GM12872 (cell line): Measurements from ENCODE around the gene SLMAP.

Source experiments
- TF ChIP-seq, protein P1 (sequence below): IDR thresholded peaks from 3 replicates; pipeline ENCODE4 v1.5.1; 2011; ENCODE audit warnings: low read depth, mild to moderate bottlenecking, low read length, moderate library complexity; ENCODE audit not compliant: insufficient read depth

Gene SLMAP

DNA sequence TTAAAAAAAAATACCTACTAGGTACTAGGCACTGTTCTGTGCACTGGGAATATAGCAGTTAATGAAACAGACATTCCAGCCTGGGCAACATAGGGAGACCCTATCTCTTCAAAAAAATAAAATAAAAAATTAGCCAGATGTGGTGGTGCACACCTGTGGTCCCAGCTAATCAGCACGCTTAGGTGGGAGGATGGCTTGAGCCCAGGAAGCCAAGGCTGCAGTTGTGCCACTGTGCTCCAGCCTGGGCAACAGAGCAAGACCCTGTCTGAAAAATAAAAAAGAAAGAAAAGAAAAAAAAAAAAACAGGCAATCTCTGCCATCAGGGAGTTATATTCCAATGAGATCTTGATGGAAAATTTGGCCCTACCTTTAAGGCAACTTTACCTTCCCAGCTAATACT lies 137.0 kb downstream of the SLMAP start:
- TF ChIP-seq, protein P1, sequence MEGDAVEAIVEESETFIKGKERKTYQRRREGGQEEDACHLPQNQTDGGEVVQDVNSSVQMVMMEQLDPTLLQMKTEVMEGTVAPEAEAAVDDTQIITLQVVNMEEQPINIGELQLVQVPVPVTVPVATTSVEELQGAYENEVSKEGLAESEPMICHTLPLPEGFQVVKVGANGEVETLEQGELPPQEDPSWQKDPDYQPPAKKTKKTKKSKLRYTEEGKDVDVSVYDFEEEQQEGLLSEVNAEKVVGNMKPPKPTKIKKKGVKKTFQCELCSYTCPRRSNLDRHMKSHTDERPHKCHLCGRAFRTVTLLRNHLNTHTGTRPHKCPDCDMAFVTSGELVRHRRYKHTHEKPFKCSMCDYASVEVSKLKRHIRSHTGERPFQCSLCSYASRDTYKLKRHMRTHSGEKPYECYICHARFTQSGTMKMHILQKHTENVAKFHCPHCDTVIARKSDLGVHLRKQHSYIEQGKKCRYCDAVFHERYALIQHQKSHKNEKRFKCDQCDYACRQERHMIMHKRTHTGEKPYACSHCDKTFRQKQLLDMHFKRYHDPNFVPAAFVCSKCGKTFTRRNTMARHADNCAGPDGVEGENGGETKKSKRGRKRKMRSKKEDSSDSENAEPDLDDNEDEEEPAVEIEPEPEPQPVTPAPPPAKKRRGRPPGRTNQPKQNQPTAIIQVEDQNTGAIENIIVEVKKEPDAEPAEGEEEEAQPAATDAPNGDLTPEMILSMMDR = no peak

DNA sequence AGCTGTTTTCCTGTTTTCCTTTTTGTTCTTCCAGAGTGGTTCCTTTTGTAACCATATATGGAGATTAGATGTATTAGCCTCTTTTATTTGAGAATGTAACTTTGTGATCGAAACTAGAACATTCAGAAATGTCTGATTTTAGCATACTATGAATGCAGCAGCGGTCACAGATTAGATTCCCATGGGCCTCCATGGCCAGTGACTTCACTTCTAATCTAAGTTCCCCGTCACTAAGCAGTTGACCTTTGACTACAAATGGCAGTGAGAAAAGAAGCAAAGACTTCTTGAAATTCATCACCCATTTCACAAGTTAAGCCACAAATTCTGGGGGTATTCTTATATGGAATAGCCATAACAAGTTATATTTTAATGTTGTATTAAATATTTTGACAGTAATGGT lies 137.6 kb downstream of the SLMAP start:
- TF ChIP-seq, protein P1 = no peak

DNA sequence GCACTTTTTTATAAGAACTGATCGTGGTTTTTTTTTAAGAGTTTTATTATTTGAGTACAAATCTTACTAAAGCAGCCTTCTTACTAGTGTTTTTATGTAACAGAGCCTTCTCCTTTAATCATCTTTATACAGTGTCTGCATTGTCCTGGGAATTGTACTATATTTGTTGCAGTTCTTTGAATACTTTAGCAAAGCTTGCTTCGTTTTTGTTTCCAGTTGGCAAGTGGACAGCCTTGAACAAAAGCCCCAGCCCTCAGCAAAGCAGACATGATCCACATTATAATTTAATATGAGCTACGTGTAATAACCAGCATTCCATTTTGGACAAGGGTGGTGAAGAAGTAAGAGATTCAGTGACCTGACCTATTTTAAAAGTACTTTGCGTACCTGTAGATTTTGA lies 139.9 kb downstream of the SLMAP start:
- TF ChIP-seq, protein P1 = no peak

DNA sequence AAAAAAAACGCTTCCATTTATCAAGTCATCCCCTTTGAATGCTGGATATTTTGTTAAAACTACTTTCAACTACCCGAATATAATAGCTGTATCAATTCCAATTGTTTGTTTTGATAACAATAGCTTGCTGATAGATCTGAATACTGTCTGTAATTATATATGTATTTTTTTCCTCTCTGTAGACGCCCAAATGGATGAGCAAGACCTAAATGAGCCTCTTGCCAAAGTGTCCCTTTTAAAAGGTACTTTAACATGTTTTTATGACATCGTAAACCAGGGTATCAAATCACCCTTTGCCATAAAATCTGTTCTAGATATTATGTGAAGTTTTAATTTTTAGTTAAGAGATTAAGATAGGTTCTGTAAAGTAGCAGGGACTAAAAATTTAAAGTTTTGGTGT lies 140.6 kb downstream of the SLMAP start:
- TF ChIP-seq, protein P1 = no peak

DNA sequence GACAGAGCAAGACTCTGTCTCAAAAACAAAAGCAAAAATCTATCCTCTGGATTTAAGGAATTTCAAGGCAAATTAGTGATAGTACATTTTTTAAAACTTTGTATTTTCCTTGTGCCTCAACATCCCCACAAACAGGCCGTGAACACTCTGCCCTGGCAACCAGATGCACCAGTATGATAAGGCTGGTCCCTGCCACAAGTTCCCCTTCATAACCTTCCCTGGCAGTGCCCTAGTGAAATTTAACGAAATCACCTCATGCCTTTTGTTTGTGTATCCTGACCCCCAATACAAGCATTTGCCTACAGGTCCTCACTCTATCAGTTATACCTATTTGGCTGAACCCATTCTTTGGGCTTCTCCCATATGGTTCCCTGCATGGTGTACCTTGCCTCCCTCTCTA lies 144.7 kb downstream of the SLMAP start:
- TF ChIP-seq, protein P1 = no peak

DNA sequence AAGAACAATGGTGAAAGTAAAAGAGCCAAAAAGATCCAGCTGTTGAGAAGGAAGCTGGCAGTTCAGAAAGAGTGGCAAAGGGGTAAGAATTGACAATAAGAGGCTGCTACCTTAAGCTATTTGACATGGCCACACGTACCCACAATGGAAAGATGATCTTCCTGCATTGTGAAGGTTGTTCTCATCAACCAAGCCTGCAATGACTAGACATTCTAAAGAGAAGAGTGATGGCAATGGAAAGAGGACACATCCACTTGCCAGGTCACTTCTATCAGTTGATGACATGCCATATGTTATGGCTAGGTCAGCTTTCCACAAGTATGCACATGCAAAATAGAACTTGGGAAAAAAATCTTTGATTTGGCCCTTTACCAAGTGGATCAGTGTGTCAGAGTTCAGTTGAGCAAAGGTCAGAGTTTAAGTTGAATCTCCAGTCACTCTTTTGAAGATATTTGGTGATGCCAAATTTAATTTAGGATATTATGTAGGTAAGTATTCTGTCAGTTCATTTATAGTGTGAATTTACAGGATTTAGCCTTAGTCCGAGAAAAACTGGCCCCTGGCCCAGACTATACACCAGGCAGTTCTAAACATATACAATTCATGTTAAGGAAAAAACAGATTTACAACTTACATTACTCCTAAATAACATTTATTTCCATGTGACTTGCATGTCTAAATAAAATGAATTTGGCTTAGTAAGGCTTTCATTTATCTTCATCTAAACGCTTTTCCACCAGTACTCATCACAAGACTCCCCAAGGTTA lies 147.2 kb downstream of the SLMAP start:
- TF ChIP-seq, protein P1 = no peak

DNA sequence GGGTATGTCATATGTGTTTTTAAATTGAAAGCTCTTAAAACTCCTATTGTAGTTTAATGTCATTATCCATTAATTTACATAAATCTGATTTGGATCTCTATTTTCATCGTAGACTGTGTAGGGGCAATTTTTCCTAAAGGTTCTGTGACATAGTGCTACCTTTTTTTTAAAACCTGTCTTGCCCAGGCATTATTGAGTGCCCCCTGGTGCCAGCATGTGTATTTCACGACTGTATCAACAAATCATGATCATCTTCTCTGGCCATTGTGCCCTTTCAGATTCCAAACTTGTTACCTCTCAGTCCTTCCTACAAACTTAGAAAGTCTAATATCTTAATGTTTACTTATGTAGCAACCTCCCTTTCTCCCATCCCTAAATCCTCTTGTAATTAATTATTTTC lies 154.9 kb downstream of the SLMAP start:
- TF ChIP-seq, protein P1 = peak; percentile 48; the same call in 2 of the 3 replicates

DNA sequence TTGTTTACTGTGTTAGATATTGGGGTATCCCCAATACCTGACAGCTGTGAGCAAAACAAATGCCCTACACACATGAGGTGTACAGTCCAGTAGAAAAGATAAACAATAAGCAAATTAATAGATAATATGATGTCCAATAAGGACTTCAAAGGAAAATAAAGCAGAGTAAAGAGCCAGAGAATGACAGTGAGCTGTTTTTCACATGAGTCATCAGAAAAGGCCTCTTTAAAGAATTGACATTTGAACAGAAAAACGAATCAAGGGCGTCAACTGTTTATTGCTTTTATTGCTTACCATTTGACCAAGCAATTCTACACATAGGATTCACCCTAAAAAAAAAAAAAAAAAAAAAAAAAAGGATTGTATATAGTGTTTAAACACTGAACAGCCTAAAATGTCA lies 155.5 kb downstream of the SLMAP start:
- TF ChIP-seq, protein P1 = no peak
